ENCODE data around the gene CD96.

DNA sequence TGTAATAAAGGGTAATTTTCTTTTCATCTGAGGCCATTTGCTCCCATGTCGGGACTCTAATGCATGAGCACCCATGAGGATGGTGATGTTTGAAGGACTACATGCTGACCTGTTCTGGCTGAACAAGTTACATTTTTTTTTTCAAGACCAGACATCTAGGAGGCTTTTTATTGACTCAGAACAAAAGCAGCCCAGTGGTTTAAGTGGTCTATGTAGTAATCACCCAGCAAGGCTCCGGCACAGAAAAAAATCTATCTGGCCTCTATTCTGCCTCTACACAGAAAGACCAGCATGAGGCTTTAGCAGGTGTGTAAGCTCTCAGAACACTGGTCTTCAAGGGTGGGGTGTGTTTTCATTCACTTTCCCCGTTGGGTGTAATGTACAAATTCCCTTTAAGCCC lies 148.2 kb downstream of the CD96 start:
- TF ChIP-seq POLR2A (IDR thresholded peaks at IDR 0.05; ENCODE audit: low read length) (no peak), GATA1 (IDR thresholded peaks at IDR 0.05; ENCODE audit: low read depth, low read length) (no peak)
